ENCODE results near the gene EFCAB5. TPM values are rescaled to one million over a fixed set of nuclear protein-coding genes. Genes with fewer than 3 reads are reported as not detected.

EFCAB5 gene
- total RNA-seq, 1 donor from 2014 or later, result 1.2 TPM

DNA sequence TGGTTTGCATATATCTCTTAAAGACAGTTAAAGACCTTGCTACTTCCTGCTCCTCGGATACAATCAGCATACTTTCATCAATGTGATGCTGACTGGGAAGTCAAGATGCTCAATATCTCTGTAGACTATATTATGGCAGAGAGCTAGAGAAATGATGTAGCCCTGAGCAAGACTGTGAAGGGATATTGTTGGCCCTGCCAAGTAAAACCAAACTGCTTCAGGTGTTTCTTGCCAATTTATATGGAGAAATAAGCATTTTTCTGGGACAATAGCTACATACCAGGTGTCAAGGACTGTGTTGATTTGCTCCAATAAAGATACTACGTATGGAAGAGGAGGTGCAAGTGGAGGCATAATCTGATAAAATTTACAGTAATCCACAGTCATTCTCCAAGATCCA lies 4.7 kb upstream of the EFCAB5 start:
- TF ChIP-seq, protein P1, sequence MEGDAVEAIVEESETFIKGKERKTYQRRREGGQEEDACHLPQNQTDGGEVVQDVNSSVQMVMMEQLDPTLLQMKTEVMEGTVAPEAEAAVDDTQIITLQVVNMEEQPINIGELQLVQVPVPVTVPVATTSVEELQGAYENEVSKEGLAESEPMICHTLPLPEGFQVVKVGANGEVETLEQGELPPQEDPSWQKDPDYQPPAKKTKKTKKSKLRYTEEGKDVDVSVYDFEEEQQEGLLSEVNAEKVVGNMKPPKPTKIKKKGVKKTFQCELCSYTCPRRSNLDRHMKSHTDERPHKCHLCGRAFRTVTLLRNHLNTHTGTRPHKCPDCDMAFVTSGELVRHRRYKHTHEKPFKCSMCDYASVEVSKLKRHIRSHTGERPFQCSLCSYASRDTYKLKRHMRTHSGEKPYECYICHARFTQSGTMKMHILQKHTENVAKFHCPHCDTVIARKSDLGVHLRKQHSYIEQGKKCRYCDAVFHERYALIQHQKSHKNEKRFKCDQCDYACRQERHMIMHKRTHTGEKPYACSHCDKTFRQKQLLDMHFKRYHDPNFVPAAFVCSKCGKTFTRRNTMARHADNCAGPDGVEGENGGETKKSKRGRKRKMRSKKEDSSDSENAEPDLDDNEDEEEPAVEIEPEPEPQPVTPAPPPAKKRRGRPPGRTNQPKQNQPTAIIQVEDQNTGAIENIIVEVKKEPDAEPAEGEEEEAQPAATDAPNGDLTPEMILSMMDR (IDR thresholded peaks at IDR 0.05), result no peak
- peaks cover 4% of the 10 kb centered on the region for H3K4me1 Mint-ChIP-seq (ENCODE audit: unreplicated experiment)
- peaks cover 21% of the 10 kb centered on the region for H3K27me3 Mint-ChIP-seq (ENCODE audit: unreplicated experiment)
- H3K9me3 Mint-ChIP-seq (ENCODE audit: unreplicated experiment), result no peaks in the 10 kb centered on the region
- no peak for DNase-seq (ENCODE audit: extremely low spot score, unreplicated experiment)
- no peak overlapping the region for H3K27ac Mint-ChIP-seq (ENCODE audit: unreplicated experiment)
- no peaks in the 10 kb centered on the region for H3K36me3 Mint-ChIP-seq (ENCODE audit: unreplicated experiment)
- no peak overlapping the region for H3K4me3 Mint-ChIP-seq (ENCODE audit: unreplicated experiment)

DNA sequence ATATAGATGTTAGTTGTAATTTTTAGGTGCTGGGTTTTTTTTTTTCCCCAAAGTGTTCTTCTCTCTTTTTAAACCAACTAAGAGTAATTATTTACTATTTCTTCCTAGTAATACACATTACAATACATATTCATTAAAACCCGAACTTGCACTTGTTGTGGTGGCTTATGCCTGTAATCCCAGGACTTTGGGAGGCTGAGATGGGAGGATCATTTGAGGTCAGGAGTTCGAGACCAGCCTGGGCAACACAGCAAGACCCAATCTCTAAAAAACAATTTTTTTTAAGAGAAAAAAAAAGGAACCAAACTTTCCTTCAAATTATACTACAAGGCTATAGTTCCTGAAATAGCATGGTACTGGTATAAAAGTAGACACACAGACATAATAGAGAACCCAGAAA lies 3.8 kb downstream of the EFCAB5 start:
- no peak for DNase-seq (ENCODE audit: extremely low spot score, unreplicated experiment)
- H3K27me3 Mint-ChIP-seq (ENCODE audit: unreplicated experiment), result peaks cover 2% of the 10 kb centered on the region
- TF ChIP-seq, protein P1 (IDR thresholded peaks at IDR 0.05), result no peak
- H3K27ac Mint-ChIP-seq (ENCODE audit: unreplicated experiment), result no peak overlapping the region
- H3K4me3 Mint-ChIP-seq (ENCODE audit: unreplicated experiment), result no peak overlapping the region
- H3K4me1 Mint-ChIP-seq (ENCODE audit: unreplicated experiment), result no peaks in the 10 kb centered on the region
- H3K9me3 Mint-ChIP-seq (ENCODE audit: unreplicated experiment), result no peaks in the 10 kb centered on the region
- H3K36me3 Mint-ChIP-seq (ENCODE audit: unreplicated experiment), result no peaks in the 10 kb centered on the region

DNA sequence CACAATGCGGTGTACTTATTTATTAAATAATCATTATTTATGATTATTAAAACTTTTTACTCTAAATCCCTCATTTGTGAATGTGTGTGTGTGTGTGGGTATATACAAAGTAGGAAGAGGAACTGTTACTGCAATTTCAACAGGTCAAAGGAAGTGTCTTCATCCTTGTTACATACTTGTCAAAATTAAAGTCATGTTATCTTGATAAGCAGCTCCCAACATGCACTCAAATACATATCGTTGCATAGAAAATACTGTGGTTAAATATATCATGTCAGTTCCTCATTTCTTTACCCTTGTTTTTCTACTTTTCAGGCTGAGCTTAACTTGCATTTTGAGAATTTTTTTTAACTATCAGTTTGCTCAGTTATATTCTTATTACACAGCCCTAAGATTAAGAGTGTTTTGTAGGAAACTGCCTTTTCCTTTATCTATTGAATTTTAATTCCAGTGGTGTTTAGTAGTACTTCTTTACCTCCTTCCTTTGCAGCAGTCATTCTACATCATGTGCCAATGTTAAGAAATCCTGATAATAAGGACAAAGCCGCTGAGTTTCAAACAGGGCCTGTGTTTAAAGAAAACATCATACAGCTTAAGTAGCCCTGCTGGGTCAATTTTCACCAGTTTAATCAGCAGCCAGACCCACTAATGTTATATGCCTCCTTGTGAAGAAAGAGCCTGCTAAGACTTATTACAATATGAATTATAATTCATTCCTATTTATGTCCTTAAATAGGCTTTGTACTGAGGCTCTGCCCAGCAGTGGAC lies 7.2 kb downstream of the EFCAB5 start:
- Mint-ChIP-seq H3K27me3 (ENCODE audit: unreplicated experiment) (peaks cover 2% of the 10 kb centered on the region), H3K36me3 (ENCODE audit: unreplicated experiment) (no peaks in the 10 kb centered on the region), H3K9me3 (ENCODE audit: unreplicated experiment) (peaks cover 3% of the 10 kb centered on the region), H3K4me1 (ENCODE audit: unreplicated experiment) (no peaks in the 10 kb centered on the region), H3K27ac (ENCODE audit: unreplicated experiment) (no peak overlapping the region), H3K4me3 (ENCODE audit: unreplicated experiment) (no peak overlapping the region)
- TF ChIP-seq, protein P1 (IDR thresholded peaks at IDR 0.05), result no peak
- DNase-seq (ENCODE audit: extremely low spot score, unreplicated experiment), result no peak

DNA sequence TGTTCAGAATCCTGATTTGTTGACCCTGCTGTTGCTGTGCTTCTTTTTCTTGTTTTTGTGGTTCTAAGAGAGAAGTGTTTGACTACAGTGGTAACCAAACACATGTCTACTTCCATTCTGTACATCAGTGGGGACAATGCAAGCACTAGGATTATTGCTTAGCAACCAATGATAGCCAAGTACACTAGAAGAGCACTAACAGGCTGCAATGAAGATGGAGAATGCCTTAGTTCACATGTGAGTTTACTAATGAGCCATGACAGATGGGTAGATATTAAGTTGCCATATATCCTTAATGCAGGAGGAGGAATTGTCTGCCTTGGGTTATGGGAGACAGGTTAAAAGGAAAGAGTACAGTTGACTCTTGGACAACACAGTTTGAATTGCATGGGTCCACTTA lies 8.3 kb downstream of the EFCAB5 start:
- H3K36me3 Mint-ChIP-seq (ENCODE audit: unreplicated experiment), result no peaks in the 10 kb centered on the region
- H3K27me3 Mint-ChIP-seq (ENCODE audit: unreplicated experiment), result peaks cover 2% of the 10 kb centered on the region
- peaks cover 5% of the 10 kb centered on the region for H3K9me3 Mint-ChIP-seq (ENCODE audit: unreplicated experiment)
- H3K4me1 Mint-ChIP-seq (ENCODE audit: unreplicated experiment), result no peaks in the 10 kb centered on the region
- TF ChIP-seq, protein P1 (IDR thresholded peaks at IDR 0.05), result no peak
- no peak overlapping the region for H3K4me3 Mint-ChIP-seq (ENCODE audit: unreplicated experiment)
- H3K27ac Mint-ChIP-seq (ENCODE audit: unreplicated experiment), result no peak overlapping the region
- DNase-seq (ENCODE audit: extremely low spot score, unreplicated experiment), result no peak

GRCh38 chr17:29954405-29954804 lies 13.0 kb downstream of the EFCAB5 start:
- Mint-ChIP-seq H3K4me3 (ENCODE audit: unreplicated experiment) (no peak overlapping the region), H3K4me1 (ENCODE audit: unreplicated experiment) (no peaks in the 10 kb centered on the region), H3K9me3 (ENCODE audit: unreplicated experiment) (peaks cover 5% of the 10 kb centered on the region), H3K27me3 (ENCODE audit: unreplicated experiment) (peaks cover 9% of the 10 kb centered on the region), H3K27ac (ENCODE audit: unreplicated experiment) (no peak overlapping the region), H3K36me3 (ENCODE audit: unreplicated experiment) (no peaks in the 10 kb centered on the region)
- TF ChIP-seq, protein P1 (IDR thresholded peaks at IDR 0.05), result no peak
- no peak for DNase-seq (ENCODE audit: extremely low spot score, unreplicated experiment)

Measured in osteocyte (in vitro differentiated cells).